MM.1S (cell line): ENCODE measurements around the gene ANKRD60.

Experiments used
- DNase-seq: peaks from one replicate; pipeline ENCODE4 v3.0.0-alpha.2; 2015
- H2AFZ ChIP-seq: fragments of 300-600 bp; sonication (generic); 2 replicates; pipeline ENCODE4 v1.6.0; 2016; ENCODE audit warnings: antibody characterized with exemption, low read length
- H3F3A ChIP-seq: fragments of 300-600 bp; sonication (generic); 2 replicates; pipeline ENCODE4 v1.6.1; 2016; ENCODE audit warnings: mild to moderate bottlenecking, antibody characterized with exemption, low read length, moderate library complexity, mixed read lengths; ENCODE audit not compliant: insufficient read depth
- H3K27ac ChIP-seq: fragments of 300-600 bp; sonication (generic); 2 replicates; pipeline ENCODE4 v1.5.1; 2016; ENCODE audit warnings: mild to moderate bottlenecking, low read length
- H3K27me3 ChIP-seq: fragments of 300-600 bp; sonication (generic); replicated peaks from 2 replicates; pipeline ENCODE4 v1.6.0; 2016; ENCODE audit warnings: low read length; ENCODE audit not compliant: insufficient read depth
- H3K36me3 ChIP-seq: fragments of 300-600 bp; sonication (generic); replicated peaks from 2 replicates; pipeline ENCODE4 v1.6.1; 2016; ENCODE audit warnings: mild to moderate bottlenecking, low read length, mixed read lengths; ENCODE audit not compliant: insufficient read depth
- H3K4me1 ChIP-seq: fragments of 300-600 bp; sonication (generic); 2 replicates; pipeline ENCODE4 v1.6.1; 2016; ENCODE audit warnings: low read length, mixed read lengths
- H3K4me2 ChIP-seq: fragments of 300-600 bp; sonication (generic); 2 replicates; pipeline ENCODE4 v1.6.0; 2016; ENCODE audit warnings: low read depth, low read length
- H3K4me3 ChIP-seq: fragments of 300-600 bp; sonication (generic); 2 replicates; pipeline ENCODE4 v1.5.1; 2016; ENCODE audit warnings: low read length, mixed read lengths
- H3K79me2 ChIP-seq: fragments of 300-600 bp; sonication (generic); 2 replicates; pipeline ENCODE4 v1.6.1; 2016; ENCODE audit warnings: mixed run types, low read length, mixed read lengths
- H3K9ac ChIP-seq: fragments of 300-600 bp; sonication (generic); 2 replicates; pipeline ENCODE4 v1.6.1; 2016; ENCODE audit warnings: low read length, mixed read lengths
- H3K9me2 ChIP-seq: fragments of 300-600 bp; sonication (generic); replicated peaks from 2 replicates; pipeline ENCODE4 v1.6.1; 2016; ENCODE audit warnings: mild to moderate bottlenecking, low read length, mixed read lengths; ENCODE audit not compliant: insufficient read depth
- H3K9me3 ChIP-seq: fragments of 300-600 bp; sonication (generic); replicated peaks from 2 replicates; pipeline ENCODE4 v1.6.1; 2016; ENCODE audit warnings: mild to moderate bottlenecking, low read length, mixed read lengths; ENCODE audit not compliant: insufficient read depth
- H4K20me1 ChIP-seq: fragments of 300-600 bp; sonication (generic); 2 replicates; pipeline ENCODE4 v1.6.1; 2016; ENCODE audit warnings: mild to moderate bottlenecking, low read length, moderate library complexity, mixed read lengths; ENCODE audit not compliant: insufficient read depth
- CTCF ChIP-seq: fragments of 300-600 bp; sonication (generic); IDR thresholded peaks from 2 replicates; pipeline ENCODE4 v1.5.1; 2016; ENCODE audit warnings: antibody characterized with exemption, low read length, mixed read lengths
- EZH2 ChIP-seq: fragments of 300-600 bp; sonication (generic); optimal IDR thresholded peaks from 2 replicates; pipeline ENCODE3; 2017; ENCODE audit warnings: low read depth, mild to moderate bottlenecking, antibody characterized with exemption, low read length, mixed read lengths
- EZH2phosphoT487 ChIP-seq: fragments of 300-600 bp; sonication (generic); IDR thresholded peaks from 2 replicates; pipeline ENCODE4 v1.6.1; 2018; ENCODE audit warnings: antibody characterized with exemption, low read length

The ANKRD60 gene

GRCh38 chr20:58224097-58224496 lies 4.4 kb downstream of the ANKRD60 start:
- Histone ChIP-seq H3F3A (no peaks in the 10 kb centered on the region), H4K20me1 (no peaks in the 10 kb centered on the region), H3K9ac (no peak overlapping the region), H3K36me3 (no peaks in the 10 kb centered on the region), H3K9me2 (no peaks in the 10 kb centered on the region), H3K4me1 (no peaks in the 10 kb centered on the region), H3K79me2 (no peaks in the 10 kb centered on the region), H3K27ac (no peak overlapping the region), H3K9me3 (no peaks in the 10 kb centered on the region), H3K27me3 (peaks cover 86% of the 10 kb centered on the region), H3K4me3 (no peak overlapping the region), H2AFZ (no peak overlapping the region), H3K4me2 (no peak overlapping the region)
- TF ChIP-seq EZH2, result no peak
- TF ChIP-seq EZH2phosphoT487, result no peak
- no peak for TF ChIP-seq CTCF
- DNase-seq, result no peak

- H2AFZ ChIP-seq, result no peak overlapping the region
- no peaks in the 10 kb centered on the region for H3K9me3 ChIP-seq
- H3K36me3 ChIP-seq, result no peaks in the 10 kb centered on the region
- H3K4me1 ChIP-seq, result no peaks in the 10 kb centered on the region
- no peaks in the 10 kb centered on the region for H3K79me2 ChIP-seq
- H3F3A ChIP-seq, result no peaks in the 10 kb centered on the region
- peaks cover 92% of the 10 kb centered on the region for H3K27me3 ChIP-seq
- no peak overlapping the region for H3K4me2 ChIP-seq
- no peak for DNase-seq
- no peaks in the 10 kb centered on the region for H4K20me1 ChIP-seq
- H3K27ac ChIP-seq, result no peak overlapping the region
- no peaks in the 10 kb centered on the region for H3K9me2 ChIP-seq
- no peak overlapping the region for H3K4me3 ChIP-seq
- no peak for TF ChIP-seq CTCF
- no peak for TF ChIP-seq EZH2
- TF ChIP-seq EZH2phosphoT487, result no peak
- H3K9ac ChIP-seq, result no peak overlapping the region
These were observed 5.0 kb downstream of the ANKRD60 start for GRCh38 chr20:58223358-58223941.

- H3K27me3 ChIP-seq, result peaks cover 100% of the 10 kb centered on the region
- H4K20me1 ChIP-seq, result no peaks in the 10 kb centered on the region
- no peak for DNase-seq
These were observed 6.0 kb downstream of the ANKRD60 start for GRCh38 chr20:58222446-58222845.

More at GRCh38 chr20:58222446-58222845, 6.0 kb downstream of the ANKRD60 start:
- H3K4me3 ChIP-seq, result no peak overlapping the region
- H3K27ac ChIP-seq, result no peak overlapping the region
- no peak overlapping the region for H3K4me2 ChIP-seq
- H3K9me3 ChIP-seq, result no peaks in the 10 kb centered on the region
- H3K4me1 ChIP-seq, result no peaks in the 10 kb centered on the region
- TF ChIP-seq EZH2phosphoT487, result no peak
- no peak for TF ChIP-seq EZH2
- no peak for TF ChIP-seq CTCF
- no peaks in the 10 kb centered on the region for H3F3A ChIP-seq
- no peak overlapping the region for H3K9ac ChIP-seq
- no peaks in the 10 kb centered on the region for H3K9me2 ChIP-seq
- H3K79me2 ChIP-seq, result no peaks in the 10 kb centered on the region
- no peak overlapping the region for H2AFZ ChIP-seq
- H3K36me3 ChIP-seq, result no peaks in the 10 kb centered on the region
